Mucosa of descending colon (tissue), 3 donors: Measurements from ENCODE around the gene FMN1. TPM values are rescaled to one million over a fixed set of nuclear protein-coding genes. Genes with fewer than 3 reads are reported as not detected.

ENCODE experiments used
- ATAC-seq: fragments of 200-7000 bp; cut with Tn5 transposase; one replicate; pipeline ENCODE4 v1.9.1; 2020; ENCODE audit warnings: mild to moderate bottlenecking, moderate library complexity
- DNase-seq, 3 donors: peaks; one replicate each; pipeline ENCODE4 v3.0.0-alpha.2; 2020
- H3K36me3 ChIP-seq: fragments of 200-600 bp; one replicate; pipeline ENCODE4 v1.8.0; 2021; ENCODE audit warnings: low read depth, mild to moderate bottlenecking
- H3K4me1 ChIP-seq: fragments of 200-600 bp; one replicate; pipeline ENCODE4 v1.8.0; 2021; ENCODE audit warnings: low read depth, mild to moderate bottlenecking
- H3K4me3 ChIP-seq: fragments of 200-600 bp; one replicate; pipeline ENCODE4 v1.8.0; 2021; ENCODE audit warnings: mild to moderate bottlenecking
- H3K9me3 ChIP-seq: fragments of 200-600 bp; one replicate; pipeline ENCODE4 v1.8.0; 2021; ENCODE audit warnings: mild to moderate bottlenecking
- CTCF ChIP-seq: fragments of 200-600 bp; IDR thresholded peaks from one replicate; pipeline ENCODE4 v1.8.0; 2022; ENCODE audit warnings: antibody characterized with exemption, mild to moderate bottlenecking
- intact Hi-C, 2 donors: fragments of 100-400 bp; cut with DNase I in 1 of 2; cut with micrococcal nuclease in 1 of 2; formaldehyde crosslinking; loops; one replicate each; pipeline versions ENCODE4 v1.11.0 to v1.11.1; 2022; cut with DNase I, micrococcal nuclease
- total RNA-seq, 3 donors: library from RNA; stranded (reverse); fragmentation: NEBNext Ultra II Directional in 2 of 3; extraction: Animal tissue kit (Norgen Biotek cat#: 25700) in 2 of 3; gene quantifications; one replicate each; pipeline versions ENCODE4 v1.2.1 to v1.2.4, GENCODE V29; 2021 to 2023
- donor health status: DM: no; HTN: no; CAD: no; lungs with moderate emphysema.
- donor health status: DM: no; HTN: no; CAD: no.
- donor health status: DM: no; HTN: yes; CAD: no.

FMN1 gene
- total RNA-seq, 3 donors from 2014 or later: 30.8 to 65.1 (median 43.4) TPM

- TF ChIP-seq CTCF: no peak
- no peak for ATAC-seq
- H3K36me3 ChIP-seq: no peaks in the 10 kb centered on the region
- H3K4me3 ChIP-seq: no peak overlapping the region
- intact Hi-C loops: no loop called here
- no peaks in the 10 kb centered on the region for H3K4me1 ChIP-seq
- no peak for DNase-seq
- H3K9me3 ChIP-seq: no peaks in the 10 kb centered on the region
Observed at GRCh38 chr15:32893421-32893820, 301.1 kb downstream of the FMN1 start.

- no peak for TF ChIP-seq CTCF
- no peak for DNase-seq
- no peaks in the 10 kb centered on the region for H3K36me3 ChIP-seq
- H3K4me1 ChIP-seq: no peaks in the 10 kb centered on the region
- no peaks in the 10 kb centered on the region for H3K9me3 ChIP-seq
- intact Hi-C loops: no loop called here
- ATAC-seq: no peak
- no peak overlapping the region for H3K4me3 ChIP-seq
Observed at GRCh38 chr15:32889214-32889613, 305.3 kb downstream of the FMN1 start.

- DNase-seq (no peak), ATAC-seq (no peak)
- intact Hi-C loops: no loop called here
- TF ChIP-seq CTCF: no peak
- Histone ChIP-seq H3K9me3 (no peaks in the 10 kb centered on the region), H3K4me1 (no peaks in the 10 kb centered on the region), H3K36me3 (no peaks in the 10 kb centered on the region), H3K4me3 (no peak overlapping the region)
Observed at GRCh38 chr15:32888221-32888761, 306.2 kb downstream of the FMN1 start.

GRCh38 chr15:32887090-32887489 lies 307.4 kb downstream of the FMN1 start:
- Histone ChIP-seq H3K36me3 (no peaks in the 10 kb centered on the region), H3K4me3 (no peak overlapping the region), H3K9me3 (no peaks in the 10 kb centered on the region), H3K4me1 (no peaks in the 10 kb centered on the region)
- no peak for ATAC-seq
- DNase-seq: no peak
- intact Hi-C loops: no loop called here
- no peak for TF ChIP-seq CTCF

- intact Hi-C loops: no loop called here
- H3K36me3 ChIP-seq: no peaks in the 10 kb centered on the region
- no peak overlapping the region for H3K4me3 ChIP-seq
- H3K9me3 ChIP-seq: no peaks in the 10 kb centered on the region
- DNase-seq (no peak), ATAC-seq (no peak)
- H3K4me1 ChIP-seq: no peaks in the 10 kb centered on the region
- TF ChIP-seq CTCF: no peak
Observed at GRCh38 chr15:32886459-32886858, 308.1 kb downstream of the FMN1 start.

- Histone ChIP-seq H3K4me3 (no peak overlapping the region), H3K9me3 (no peaks in the 10 kb centered on the region), H3K36me3 (no peaks in the 10 kb centered on the region), H3K4me1 (no peaks in the 10 kb centered on the region)
- DNase-seq: no peak
- ATAC-seq: no peak
- intact Hi-C loops: no loop called here
- TF ChIP-seq CTCF: no peak
Observed at GRCh38 chr15:32885713-32886112, 308.8 kb downstream of the FMN1 start.
